Omental fat pad (tissue), 4 donors: Measurements from ENCODE around the gene PDE1A. TPM values are rescaled to one million over a fixed set of nuclear protein-coding genes. Genes with fewer than 3 reads are reported as not detected.

Experiments used
- ATAC-seq: fragments of 150-250 bp; one replicate; pipeline ENCODE4 v1.9.1; 2016; ENCODE audit warnings: mild to moderate bottlenecking, moderate library complexity; ENCODE audit not compliant: low FRiP score
- DNase-seq: peaks from one replicate; pipeline ENCODE4 v3.0.0-alpha.2; 2019; ENCODE audit warnings: low spot score
- total RNA-seq, 4 donors: library from RNA; depleted of rRNA; stranded (reverse); fragments of >200 nt; gene quantifications; one replicate each; pipeline ENCODE4 v1.1.0, GENCODE V29; 2016
- TF ChIP-seq, protein P1 (sequence below), 3 donors: fragments of 450-650 bp; IDR thresholded peaks; one replicate each; pipeline ENCODE4 v1.5.1; 2016 to 2017; ENCODE audit warnings: antibody characterized with exemption in 3 of 3, mild to moderate bottlenecking in 3 of 3, moderate library complexity in 2 of 3

Gene PDE1A
- total RNA-seq, 4 donors from 2014 or later: 7.9 to 28.2 (median 13.1) TPM

DNA sequence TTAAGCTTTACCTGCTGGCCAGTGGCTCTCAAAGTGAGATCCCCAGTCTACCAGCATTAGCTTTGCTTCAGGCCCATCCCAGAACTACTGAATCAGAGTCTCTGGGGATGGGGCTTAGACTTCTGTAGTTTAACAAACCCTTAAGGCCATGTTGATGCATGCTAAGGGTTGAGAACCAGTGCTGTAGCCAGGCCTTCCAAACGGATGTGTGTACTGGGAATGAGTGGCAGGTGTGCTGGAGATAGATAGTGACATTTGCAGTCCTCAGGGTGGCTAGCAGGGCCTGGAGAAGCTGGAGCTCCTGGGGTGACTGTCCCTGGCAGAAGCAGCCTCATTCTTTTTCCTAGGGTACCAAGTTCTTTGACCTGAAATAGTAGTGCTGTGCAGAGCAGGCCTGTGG lies 292.6 kb downstream of the PDE1A start:
- DNase-seq (no peak), ATAC-seq (no peak)
- TF ChIP-seq, protein P1, sequence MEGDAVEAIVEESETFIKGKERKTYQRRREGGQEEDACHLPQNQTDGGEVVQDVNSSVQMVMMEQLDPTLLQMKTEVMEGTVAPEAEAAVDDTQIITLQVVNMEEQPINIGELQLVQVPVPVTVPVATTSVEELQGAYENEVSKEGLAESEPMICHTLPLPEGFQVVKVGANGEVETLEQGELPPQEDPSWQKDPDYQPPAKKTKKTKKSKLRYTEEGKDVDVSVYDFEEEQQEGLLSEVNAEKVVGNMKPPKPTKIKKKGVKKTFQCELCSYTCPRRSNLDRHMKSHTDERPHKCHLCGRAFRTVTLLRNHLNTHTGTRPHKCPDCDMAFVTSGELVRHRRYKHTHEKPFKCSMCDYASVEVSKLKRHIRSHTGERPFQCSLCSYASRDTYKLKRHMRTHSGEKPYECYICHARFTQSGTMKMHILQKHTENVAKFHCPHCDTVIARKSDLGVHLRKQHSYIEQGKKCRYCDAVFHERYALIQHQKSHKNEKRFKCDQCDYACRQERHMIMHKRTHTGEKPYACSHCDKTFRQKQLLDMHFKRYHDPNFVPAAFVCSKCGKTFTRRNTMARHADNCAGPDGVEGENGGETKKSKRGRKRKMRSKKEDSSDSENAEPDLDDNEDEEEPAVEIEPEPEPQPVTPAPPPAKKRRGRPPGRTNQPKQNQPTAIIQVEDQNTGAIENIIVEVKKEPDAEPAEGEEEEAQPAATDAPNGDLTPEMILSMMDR (IDR thresholded peaks at IDR 0.05): no peak

DNA sequence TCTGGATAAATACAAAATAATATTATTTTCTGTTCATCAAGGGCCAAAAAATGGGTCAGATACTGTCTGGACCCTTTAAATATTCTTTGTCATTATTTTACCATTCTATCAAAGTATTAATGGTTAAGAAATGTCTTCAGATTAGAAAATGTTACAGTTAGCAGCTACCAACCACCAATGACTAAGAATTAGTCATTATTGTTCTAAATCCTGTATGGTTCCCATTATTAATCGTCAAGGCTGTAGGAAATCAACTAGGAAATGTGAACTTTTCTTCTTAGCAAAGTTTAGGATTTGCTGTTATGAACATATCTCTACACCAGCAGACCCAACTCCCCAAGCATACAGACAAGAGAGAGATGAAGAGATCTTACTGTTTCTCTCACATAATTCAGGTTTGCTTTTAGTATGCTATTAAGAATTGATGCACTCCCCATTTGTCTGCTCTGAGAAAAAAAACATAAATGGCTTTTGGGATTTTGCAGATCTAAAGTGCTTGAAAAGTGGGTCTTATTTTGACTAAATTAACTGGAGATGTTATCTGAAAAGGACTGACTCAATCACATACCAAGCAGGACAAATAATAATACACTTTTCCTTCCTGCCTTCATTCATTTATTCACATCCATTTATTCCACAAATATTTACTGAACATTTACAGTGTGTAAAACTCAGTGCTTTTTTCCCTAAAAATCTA lies 293.5 kb downstream of the PDE1A start:
- ATAC-seq (no peak), DNase-seq (no peak)

DNA sequence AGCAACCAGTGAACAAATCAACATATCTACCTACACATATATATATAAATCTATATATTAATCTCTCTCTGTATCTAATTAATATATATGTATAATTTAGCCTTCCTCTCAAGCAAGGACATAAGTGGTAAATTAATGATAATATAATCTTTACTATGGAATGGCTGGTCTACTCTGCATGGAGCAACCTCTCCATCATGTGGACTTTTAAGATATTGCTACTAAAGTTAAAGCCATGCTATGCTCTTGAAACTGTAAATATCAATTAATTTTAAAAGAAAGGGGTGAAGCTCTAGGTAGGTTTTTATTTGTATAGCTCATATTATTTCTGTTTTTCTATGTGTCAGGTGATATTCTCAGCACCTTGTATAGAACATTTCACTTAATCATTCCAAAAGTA lies 294.2 kb downstream of the PDE1A start:
- TF ChIP-seq, protein P1 (IDR thresholded peaks at IDR 0.05): no peak
- DNase-seq: no peak
- ATAC-seq: no peak

More for the DNA sequence above, 293.5 kb downstream of the PDE1A start:
- TF ChIP-seq, protein P1 (IDR thresholded peaks at IDR 0.05): no peak

DNA sequence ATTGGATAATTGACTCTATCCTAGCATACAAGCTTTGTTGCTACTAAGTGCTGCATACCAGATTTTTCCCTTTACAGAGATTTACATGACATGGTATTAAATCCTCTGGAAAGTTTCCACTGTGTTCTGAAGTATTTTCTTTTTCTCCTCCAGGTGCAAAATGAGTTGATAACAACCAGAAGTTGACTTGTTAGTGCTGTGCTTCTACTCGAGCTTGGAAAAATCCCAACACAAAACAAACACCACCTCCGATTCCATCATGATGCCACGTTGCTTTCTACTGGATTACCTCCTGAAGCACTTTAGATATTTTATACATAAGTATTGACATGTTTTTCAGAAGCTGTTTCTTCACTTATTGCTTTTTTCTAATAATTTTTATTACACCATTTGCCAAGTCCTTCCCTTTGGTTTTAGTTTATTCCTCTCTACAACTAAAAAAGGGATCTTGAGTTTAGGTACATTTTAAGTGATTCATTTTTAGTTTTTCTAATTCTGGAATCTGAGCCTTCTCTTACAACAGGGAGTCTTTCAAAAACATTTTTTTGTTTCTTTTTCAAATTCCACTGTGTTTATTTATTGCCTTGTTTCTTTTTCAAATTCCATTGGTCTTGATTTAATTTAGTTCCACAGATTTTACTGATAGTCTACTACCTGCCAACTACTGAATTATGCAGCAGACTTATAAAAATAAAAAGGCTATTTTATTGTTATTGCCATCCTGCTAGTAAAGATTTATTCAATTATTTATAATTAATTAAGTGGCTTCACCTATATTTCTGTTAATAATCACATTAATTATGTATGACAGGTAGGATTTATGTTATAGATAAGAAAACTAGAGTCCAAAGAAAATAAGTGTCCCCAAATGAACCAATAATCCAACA lies 297.8 kb downstream of the PDE1A start:
- TF ChIP-seq, protein P1 (IDR thresholded peaks at IDR 0.05): no peak
- DNase-seq (no peak), ATAC-seq (no peak)

DNA sequence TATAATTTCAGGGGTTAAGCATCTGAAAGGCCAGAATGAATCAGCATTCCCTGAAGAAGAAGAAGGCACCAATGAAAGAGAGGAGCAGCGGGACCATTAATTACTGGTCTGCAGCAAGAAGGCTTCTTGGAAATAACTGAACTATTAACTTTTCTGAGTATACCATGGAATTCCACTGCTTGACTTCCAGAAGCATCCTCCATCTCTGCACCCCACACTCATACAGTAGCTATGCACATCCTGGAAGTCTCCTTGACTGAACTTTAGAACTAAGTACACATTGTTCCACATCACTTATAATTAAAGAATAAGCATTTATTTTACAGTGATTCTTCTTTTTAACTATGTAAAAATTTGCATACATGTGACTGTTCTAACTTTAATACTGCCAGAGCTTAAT lies 309.6 kb downstream of the PDE1A start:
- TF ChIP-seq, protein P1 (IDR thresholded peaks at IDR 0.05): no peak
- DNase-seq (no peak), ATAC-seq (no peak)

DNA sequence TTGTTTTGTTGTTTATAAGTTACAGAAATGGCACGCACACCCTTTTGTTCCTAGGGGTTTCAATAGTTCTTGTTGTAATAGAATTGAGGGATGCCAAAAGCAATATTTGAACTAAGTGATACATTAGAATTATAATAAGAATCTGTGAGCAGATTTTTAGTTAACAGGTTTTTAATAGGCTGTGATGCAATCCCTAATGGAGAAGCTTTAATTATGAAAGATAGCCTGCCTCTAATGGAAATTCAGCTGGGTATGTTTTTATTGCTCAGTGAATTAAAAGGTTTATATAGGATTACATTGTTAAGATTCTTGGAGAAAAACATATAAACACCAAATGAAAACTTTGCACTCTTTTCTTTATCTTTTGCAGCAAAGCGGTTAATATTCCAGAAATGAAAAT lies 310.1 kb downstream of the PDE1A start:
- ATAC-seq (no peak), DNase-seq (no peak)
- TF ChIP-seq, protein P1 (IDR thresholded peaks at IDR 0.05): no peak
